WTC11 (cell line): ENCODE data around the gene NRAP. TPM values are rescaled to one million over a fixed set of nuclear protein-coding genes. Genes with fewer than 3 reads are reported as not detected.

Experiments used
- ATAC-seq: fragments of 200-7000 bp; cut with Tn5 transposase; 2 replicates; pipeline ENCODE4 v1.10.0; 2021; ENCODE audit warnings: mild to moderate bottlenecking, moderate library complexity
- CTCF ChIA-PET: fragments of 300-600 bp; sonication (Branson Sonifier 250); formaldehyde crosslinking; loops from one replicate; lab custom pipeline; 2021; ENCODE audit warnings: antibody characterized with exemption; lab: Charles Lee
- POLR2A ChIA-PET: fragments of 350-600 bp; sonication (Branson Sonifier 250); formaldehyde crosslinking; loops from one replicate; lab custom pipeline; 2021; ENCODE audit warnings: antibody characterized with exemption; lab: Charles Lee
- DNase-seq: peaks from one replicate; pipeline ENCODE4 v3.0.0; 2021; ENCODE audit warnings: low spot score
- H3K27ac Mint-ChIP-seq: 2 replicates; pipeline ENCODE4 v1.8.0; 2021; ENCODE audit warnings: mixed read lengths
- H3K27me3 Mint-ChIP-seq: 2 replicates; pipeline ENCODE4 v1.8.0; 2021; ENCODE audit warnings: low read depth, mild to moderate bottlenecking, moderate library complexity, mixed read lengths
- H3K36me3 Mint-ChIP-seq: 2 replicates; pipeline ENCODE4 v1.8.0; 2021; ENCODE audit warnings: mixed read lengths
- H3K4me1 Mint-ChIP-seq: 2 replicates; pipeline ENCODE4 v1.8.0; 2022; ENCODE audit warnings: mixed read lengths
- H3K4me3 Mint-ChIP-seq: 2 replicates; pipeline ENCODE4 v1.8.0; 2021; ENCODE audit warnings: mild to moderate bottlenecking, moderate library complexity, mixed read lengths
- H3K9me3 Mint-ChIP-seq: 2 replicates; pipeline ENCODE4 v1.8.0; 2021; ENCODE audit warnings: mixed read lengths
- CREB1 ChIP-seq: sonication (generic); formaldehyde crosslinking; IDR thresholded peaks from 2 replicates; pipeline ENCODE4 v1.8.0; 2023; ENCODE audit warnings: mild to moderate bottlenecking, missing genetic modification reagents
- EMX1 ChIP-seq: fragments of 250-450 bp; sonication (Bioruptor Pico); IDR thresholded peaks from 2 replicates; pipeline ENCODE4 v1.8.0; 2021; ENCODE audit warnings: mild to moderate bottlenecking
- ESRRA ChIP-seq: sonication (generic); formaldehyde crosslinking; IDR thresholded peaks from 2 replicates; pipeline ENCODE4 v1.8.1; 2022; ENCODE audit warnings: mild to moderate bottlenecking, missing genetic modification reagents, borderline replicate concordance
- ETV6 ChIP-seq: sonication (generic); formaldehyde crosslinking; IDR thresholded peaks from 2 replicates; pipeline ENCODE4 v1.8.1; 2022; ENCODE audit warnings: mild to moderate bottlenecking, missing genetic modification reagents
- FOXJ3 ChIP-seq: sonication (generic); formaldehyde crosslinking; IDR thresholded peaks from 2 replicates; pipeline ENCODE4 v1.9.0; 2021; ENCODE audit warnings: missing genetic modification reagents, mild to moderate bottlenecking, borderline replicate concordance
- RORB ChIP-seq: fragments of 250-450 bp; sonication (Bioruptor Pico); IDR thresholded peaks from 2 replicates; pipeline ENCODE4 v1.9.0; 2021; ENCODE audit warnings: mild to moderate bottlenecking
- SMAD4 ChIP-seq: sonication (generic); formaldehyde crosslinking; IDR thresholded peaks from 2 replicates; pipeline ENCODE4 v1.8.0; 2022; ENCODE audit warnings: mild to moderate bottlenecking, missing genetic modification reagents
- ZNF396 ChIP-seq: fragments of 250-450 bp; sonication (Bioruptor Pico); IDR thresholded peaks from 2 replicates; pipeline ENCODE4 v1.8.0; 2021; ENCODE audit warnings: mild to moderate bottlenecking, moderate library complexity, borderline replicate concordance
- total RNA-seq: library from RNA; stranded (reverse); gene quantifications from 3 replicates; pipeline ENCODE4 v1.2.3, GENCODE V29; 2021
- TF ChIP-seq, protein P1 (sequence below): sonication (generic); formaldehyde crosslinking; IDR thresholded peaks from 2 replicates; pipeline ENCODE4 v1.8.1; 2023; ENCODE audit warnings: mild to moderate bottlenecking, missing genetic modification reagents, borderline replicate concordance
- TF ChIP-seq, protein P2 (sequence below): sonication (generic); formaldehyde crosslinking; IDR thresholded peaks from 2 replicates; pipeline ENCODE4 v1.8.1; 2023; ENCODE audit warnings: mild to moderate bottlenecking, moderate library complexity, missing genetic modification reagents
- TF ChIP-seq, protein P3 (sequence below): sonication (generic); formaldehyde crosslinking; IDR thresholded peaks from 2 replicates; pipeline ENCODE4 v1.8.0; 2023; ENCODE audit warnings: mild to moderate bottlenecking, missing genetic modification reagents
- TF ChIP-seq, protein P4 (sequence below): sonication (generic); formaldehyde crosslinking; IDR thresholded peaks from 2 replicates; pipeline ENCODE4 v1.8.0; 2022; ENCODE audit warnings: mild to moderate bottlenecking, missing genetic modification reagents
- TF ChIP-seq, protein P5 (sequence below): sonication (generic); formaldehyde crosslinking; IDR thresholded peaks from 2 replicates; pipeline ENCODE4 v1.8.0; 2022; ENCODE audit warnings: mild to moderate bottlenecking, missing genetic modification reagents
- TF ChIP-seq, protein P6 (sequence below): sonication (generic); formaldehyde crosslinking; IDR thresholded peaks from 2 replicates; pipeline ENCODE4 v1.8.0; 2022; ENCODE audit warnings: missing genetic modification reagents
- TF ChIP-seq, protein P7 (sequence below): sonication (generic); formaldehyde crosslinking; conservative IDR thresholded peaks from 2 replicates; pipeline ENCODE4 v1.8.1; 2022; ENCODE audit warnings: mild to moderate bottlenecking, missing genetic modification reagents
- TF ChIP-seq, protein P8 (sequence below): sonication (generic); formaldehyde crosslinking; IDR thresholded peaks from 2 replicates; pipeline ENCODE4 v1.8.0; 2022; ENCODE audit warnings: mild to moderate bottlenecking, missing genetic modification reagents
- TF ChIP-seq, protein P9 (sequence below): sonication (generic); formaldehyde crosslinking; IDR thresholded peaks from 2 replicates; pipeline ENCODE4 v1.8.1; 2023; ENCODE audit warnings: mild to moderate bottlenecking, missing genetic modification reagents
- TF ChIP-seq, protein P10 (sequence below): sonication (generic); formaldehyde crosslinking; IDR thresholded peaks from 2 replicates; pipeline ENCODE4 v1.8.0; 2022; ENCODE audit warnings: mild to moderate bottlenecking, missing genetic modification reagents

NRAP gene
- total RNA-seq, 1 experiment from 2014 or later: not detected

DNA sequence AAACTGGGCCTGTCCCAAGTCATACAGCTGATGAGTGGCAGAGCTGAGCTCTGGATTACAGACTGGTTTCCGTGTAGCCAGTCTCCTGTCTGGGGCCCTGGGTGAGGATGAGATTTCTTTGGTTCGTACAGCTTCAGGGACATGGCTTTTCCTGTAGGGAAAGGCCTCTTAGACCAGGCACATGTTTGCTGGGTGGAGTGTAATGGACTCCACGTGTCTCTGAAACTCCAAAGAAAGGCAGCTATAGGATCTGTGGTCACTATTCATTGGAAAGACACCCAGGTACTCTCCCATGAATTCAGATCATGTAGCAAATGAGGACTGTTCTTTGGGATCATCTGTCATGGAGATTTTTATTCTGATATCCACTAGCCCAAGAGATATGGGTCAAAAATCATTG, 108.6 kb downstream of the NRAP start (continued):
- TF ChIP-seq, protein P1, sequence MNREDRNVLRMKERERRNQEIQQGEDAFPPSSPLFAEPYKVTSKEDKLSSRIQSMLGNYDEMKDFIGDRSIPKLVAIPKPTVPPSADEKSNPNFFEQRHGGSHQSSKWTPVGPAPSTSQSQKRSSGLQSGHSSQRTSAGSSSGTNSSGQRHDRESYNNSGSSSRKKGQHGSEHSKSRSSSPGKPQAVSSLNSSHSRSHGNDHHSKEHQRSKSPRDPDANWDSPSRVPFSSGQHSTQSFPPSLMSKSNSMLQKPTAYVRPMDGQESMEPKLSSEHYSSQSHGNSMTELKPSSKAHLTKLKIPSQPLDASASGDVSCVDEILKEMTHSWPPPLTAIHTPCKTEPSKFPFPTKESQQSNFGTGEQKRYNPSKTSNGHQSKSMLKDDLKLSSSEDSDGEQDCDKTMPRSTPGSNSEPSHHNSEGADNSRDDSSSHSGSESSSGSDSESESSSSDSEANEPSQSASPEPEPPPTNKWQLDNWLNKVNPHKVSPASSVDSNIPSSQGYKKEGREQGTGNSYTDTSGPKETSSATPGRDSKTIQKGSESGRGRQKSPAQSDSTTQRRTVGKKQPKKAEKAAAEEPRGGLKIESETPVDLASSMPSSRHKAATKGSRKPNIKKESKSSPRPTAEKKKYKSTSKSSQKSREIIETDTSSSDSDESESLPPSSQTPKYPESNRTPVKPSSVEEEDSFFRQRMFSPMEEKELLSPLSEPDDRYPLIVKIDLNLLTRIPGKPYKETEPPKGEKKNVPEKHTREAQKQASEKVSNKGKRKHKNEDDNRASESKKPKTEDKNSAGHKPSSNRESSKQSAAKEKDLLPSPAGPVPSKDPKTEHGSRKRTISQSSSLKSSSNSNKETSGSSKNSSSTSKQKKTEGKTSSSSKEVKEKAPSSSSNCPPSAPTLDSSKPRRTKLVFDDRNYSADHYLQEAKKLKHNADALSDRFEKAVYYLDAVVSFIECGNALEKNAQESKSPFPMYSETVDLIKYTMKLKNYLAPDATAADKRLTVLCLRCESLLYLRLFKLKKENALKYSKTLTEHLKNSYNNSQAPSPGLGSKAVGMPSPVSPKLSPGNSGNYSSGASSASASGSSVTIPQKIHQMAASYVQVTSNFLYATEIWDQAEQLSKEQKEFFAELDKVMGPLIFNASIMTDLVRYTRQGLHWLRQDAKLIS (CRISPR knock-in tag): no peak
- TF ChIP-seq, protein P2, sequence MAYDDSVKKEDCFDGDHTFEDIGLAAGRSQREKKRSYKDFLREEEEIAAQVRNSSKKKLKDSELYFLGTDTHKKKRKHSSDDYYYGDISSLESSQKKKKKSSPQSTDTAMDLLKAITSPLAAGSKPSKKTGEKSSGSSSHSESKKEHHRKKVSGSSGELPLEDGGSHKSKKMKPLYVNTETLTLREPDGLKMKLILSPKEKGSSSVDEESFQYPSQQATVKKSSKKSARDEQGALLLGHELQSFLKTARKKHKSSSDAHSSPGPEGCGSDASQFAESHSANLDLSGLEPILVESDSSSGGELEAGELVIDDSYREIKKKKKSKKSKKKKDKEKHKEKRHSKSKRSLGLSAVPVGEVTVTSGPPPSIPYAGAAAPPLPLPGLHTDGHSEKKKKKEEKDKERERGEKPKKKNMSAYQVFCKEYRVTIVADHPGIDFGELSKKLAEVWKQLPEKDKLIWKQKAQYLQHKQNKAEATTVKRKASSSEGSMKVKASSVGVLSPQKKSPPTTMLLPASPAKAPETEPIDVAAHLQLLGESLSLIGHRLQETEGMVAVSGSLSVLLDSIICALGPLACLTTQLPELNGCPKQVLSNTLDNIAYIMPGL: no peak
- TF ChIP-seq ETV6 (CRISPR knock-in tag): no peak

DNA sequence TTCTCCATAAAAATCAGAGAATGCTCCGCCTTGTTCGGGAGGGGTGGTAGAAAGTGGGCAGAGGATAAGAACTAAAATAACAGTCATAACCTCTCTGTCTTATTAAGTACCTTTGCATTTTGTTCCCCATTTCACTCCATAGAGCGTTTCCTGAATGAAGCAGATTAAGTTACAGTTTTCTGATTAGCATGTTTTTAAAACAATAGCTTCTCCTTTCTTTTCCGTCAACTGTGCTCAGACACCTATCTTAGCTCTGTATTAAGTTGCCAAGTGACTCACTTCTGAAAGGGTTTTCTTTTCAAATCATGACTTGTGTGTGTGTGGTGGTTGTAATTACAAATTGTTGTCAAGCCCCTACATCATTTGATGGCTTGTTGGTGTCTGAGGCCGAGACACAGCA, 109.6 kb downstream of the NRAP start:
- Mint-ChIP-seq H3K4me1 (peaks cover 21% of the 10 kb centered on the region), H3K27me3 (peaks cover 95% of the 10 kb centered on the region), H3K9me3 (no peaks in the 10 kb centered on the region), H3K4me3 (no peak overlapping the region), H3K27ac (no peak overlapping the region), H3K36me3 (no peaks in the 10 kb centered on the region)
- POLR2A ChIA-PET: no interaction called here
- CTCF ChIA-PET: interaction anchor here (1.8 kb wide), 1 partner anchor 9 kb away, joined by 7 read pairs; no protein-coding TSS in a partner anchor
- DNase-seq: no peak
- ATAC-seq: no peak
- TF ChIP-seq CREB1 (CRISPR knock-in tag) (no peak), SMAD4 (CRISPR knock-in tag) (no peak), RORB (CRISPR knock-in tag) (no peak), ESRRA (CRISPR knock-in tag) (no peak), ZNF396 (CRISPR knock-in tag) (no peak), FOXJ3 (CRISPR knock-in tag) (no peak), EMX1 (CRISPR knock-in tag) (no peak)
- TF ChIP-seq, protein P3, sequence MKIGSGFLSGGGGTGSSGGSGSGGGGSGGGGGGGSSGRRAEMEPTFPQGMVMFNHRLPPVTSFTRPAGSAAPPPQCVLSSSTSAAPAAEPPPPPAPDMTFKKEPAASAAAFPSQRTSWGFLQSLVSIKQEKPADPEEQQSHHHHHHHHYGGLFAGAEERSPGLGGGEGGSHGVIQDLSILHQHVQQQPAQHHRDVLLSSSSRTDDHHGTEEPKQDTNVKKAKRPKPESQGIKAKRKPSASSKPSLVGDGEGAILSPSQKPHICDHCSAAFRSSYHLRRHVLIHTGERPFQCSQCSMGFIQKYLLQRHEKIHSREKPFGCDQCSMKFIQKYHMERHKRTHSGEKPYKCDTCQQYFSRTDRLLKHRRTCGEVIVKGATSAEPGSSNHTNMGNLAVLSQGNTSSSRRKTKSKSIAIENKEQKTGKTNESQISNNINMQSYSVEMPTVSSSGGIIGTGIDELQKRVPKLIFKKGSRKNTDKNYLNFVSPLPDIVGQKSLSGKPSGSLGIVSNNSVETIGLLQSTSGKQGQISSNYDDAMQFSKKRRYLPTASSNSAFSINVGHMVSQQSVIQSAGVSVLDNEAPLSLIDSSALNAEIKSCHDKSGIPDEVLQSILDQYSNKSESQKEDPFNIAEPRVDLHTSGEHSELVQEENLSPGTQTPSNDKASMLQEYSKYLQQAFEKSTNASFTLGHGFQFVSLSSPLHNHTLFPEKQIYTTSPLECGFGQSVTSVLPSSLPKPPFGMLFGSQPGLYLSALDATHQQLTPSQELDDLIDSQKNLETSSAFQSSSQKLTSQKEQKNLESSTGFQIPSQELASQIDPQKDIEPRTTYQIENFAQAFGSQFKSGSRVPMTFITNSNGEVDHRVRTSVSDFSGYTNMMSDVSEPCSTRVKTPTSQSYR: no peak
- TF ChIP-seq, protein P4, sequence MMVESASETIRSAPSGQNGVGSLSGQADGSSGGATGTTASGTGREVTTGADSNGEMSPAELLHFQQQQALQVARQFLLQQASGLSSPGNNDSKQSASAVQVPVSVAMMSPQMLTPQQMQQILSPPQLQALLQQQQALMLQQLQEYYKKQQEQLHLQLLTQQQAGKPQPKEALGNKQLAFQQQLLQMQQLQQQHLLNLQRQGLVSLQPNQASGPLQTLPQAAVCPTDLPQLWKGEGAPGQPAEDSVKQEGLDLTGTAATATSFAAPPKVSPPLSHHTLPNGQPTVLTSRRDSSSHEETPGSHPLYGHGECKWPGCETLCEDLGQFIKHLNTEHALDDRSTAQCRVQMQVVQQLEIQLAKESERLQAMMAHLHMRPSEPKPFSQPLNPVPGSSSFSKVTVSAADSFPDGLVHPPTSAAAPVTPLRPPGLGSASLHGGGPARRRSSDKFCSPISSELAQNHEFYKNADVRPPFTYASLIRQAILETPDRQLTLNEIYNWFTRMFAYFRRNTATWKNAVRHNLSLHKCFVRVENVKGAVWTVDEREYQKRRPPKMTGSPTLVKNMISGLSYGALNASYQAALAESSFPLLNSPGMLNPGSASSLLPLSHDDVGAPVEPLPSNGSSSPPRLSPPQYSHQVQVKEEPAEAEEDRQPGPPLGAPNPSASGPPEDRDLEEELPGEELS (CRISPR knock-in tag): no peak
- TF ChIP-seq, protein P5, sequence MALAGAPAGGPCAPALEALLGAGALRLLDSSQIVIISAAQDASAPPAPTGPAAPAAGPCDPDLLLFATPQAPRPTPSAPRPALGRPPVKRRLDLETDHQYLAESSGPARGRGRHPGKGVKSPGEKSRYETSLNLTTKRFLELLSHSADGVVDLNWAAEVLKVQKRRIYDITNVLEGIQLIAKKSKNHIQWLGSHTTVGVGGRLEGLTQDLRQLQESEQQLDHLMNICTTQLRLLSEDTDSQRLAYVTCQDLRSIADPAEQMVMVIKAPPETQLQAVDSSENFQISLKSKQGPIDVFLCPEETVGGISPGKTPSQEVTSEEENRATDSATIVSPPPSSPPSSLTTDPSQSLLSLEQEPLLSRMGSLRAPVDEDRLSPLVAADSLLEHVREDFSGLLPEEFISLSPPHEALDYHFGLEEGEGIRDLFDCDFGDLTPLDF (CRISPR knock-in tag): no peak
- TF ChIP-seq, protein P6, sequence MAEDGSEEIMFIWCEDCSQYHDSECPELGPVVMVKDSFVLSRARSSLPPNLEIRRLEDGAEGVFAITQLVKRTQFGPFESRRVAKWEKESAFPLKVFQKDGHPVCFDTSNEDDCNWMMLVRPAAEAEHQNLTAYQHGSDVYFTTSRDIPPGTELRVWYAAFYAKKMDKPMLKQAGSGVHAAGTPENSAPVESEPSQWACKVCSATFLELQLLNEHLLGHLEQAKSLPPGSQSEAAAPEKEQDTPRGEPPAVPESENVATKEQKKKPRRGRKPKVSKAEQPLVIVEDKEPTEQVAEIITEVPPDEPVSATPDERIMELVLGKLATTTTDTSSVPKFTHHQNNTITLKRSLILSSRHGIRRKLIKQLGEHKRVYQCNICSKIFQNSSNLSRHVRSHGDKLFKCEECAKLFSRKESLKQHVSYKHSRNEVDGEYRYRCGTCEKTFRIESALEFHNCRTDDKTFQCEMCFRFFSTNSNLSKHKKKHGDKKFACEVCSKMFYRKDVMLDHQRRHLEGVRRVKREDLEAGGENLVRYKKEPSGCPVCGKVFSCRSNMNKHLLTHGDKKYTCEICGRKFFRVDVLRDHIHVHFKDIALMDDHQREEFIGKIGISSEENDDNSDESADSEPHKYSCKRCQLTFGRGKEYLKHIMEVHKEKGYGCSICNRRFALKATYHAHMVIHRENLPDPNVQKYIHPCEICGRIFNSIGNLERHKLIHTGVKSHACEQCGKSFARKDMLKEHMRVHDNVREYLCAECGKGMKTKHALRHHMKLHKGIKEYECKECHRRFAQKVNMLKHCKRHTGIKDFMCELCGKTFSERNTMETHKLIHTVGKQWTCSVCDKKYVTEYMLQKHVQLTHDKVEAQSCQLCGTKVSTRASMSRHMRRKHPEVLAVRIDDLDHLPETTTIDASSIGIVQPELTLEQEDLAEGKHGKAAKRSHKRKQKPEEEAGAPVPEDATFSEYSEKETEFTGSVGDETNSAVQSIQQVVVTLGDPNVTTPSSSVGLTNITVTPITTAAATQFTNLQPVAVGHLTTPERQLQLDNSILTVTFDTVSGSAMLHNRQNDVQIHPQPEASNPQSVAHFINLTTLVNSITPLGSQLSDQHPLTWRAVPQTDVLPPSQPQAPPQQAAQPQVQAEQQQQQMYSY (CRISPR knock-in tag): no peak
- TF ChIP-seq, protein P7, sequence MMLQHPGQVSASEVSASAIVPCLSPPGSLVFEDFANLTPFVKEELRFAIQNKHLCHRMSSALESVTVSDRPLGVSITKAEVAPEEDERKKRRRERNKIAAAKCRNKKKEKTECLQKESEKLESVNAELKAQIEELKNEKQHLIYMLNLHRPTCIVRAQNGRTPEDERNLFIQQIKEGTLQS (CRISPR knock-in tag): no peak
- TF ChIP-seq, protein P8, sequence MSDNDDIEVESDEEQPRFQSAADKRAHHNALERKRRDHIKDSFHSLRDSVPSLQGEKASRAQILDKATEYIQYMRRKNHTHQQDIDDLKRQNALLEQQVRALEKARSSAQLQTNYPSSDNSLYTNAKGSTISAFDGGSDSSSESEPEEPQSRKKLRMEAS: no peak
- TF ChIP-seq, protein P9, sequence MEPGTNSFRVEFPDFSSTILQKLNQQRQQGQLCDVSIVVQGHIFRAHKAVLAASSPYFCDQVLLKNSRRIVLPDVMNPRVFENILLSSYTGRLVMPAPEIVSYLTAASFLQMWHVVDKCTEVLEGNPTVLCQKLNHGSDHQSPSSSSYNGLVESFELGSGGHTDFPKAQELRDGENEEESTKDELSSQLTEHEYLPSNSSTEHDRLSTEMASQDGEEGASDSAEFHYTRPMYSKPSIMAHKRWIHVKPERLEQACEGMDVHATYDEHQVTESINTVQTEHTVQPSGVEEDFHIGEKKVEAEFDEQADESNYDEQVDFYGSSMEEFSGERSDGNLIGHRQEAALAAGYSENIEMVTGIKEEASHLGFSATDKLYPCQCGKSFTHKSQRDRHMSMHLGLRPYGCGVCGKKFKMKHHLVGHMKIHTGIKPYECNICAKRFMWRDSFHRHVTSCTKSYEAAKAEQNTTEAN (CRISPR knock-in tag): no peak
- TF ChIP-seq, protein P10, sequence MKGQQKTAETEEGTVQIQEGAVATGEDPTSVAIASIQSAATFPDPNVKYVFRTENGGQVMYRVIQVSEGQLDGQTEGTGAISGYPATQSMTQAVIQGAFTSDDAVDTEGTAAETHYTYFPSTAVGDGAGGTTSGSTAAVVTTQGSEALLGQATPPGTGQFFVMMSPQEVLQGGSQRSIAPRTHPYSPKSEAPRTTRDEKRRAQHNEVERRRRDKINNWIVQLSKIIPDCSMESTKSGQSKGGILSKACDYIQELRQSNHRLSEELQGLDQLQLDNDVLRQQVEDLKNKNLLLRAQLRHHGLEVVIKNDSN (CRISPR knock-in tag): no peak
